Right kidney (tissue), 1 donor: ENCODE data around the gene AMOTL2.
A peak's percentile ranks its signal among the peaks of the same experiment; 100 is the strongest.

Experiments used
- DNase-seq: peaks from one replicate; pipeline ENCODE4 v3.0.0-alpha.2; 2016

Gene AMOTL2

GRCh38 chr3:134315286-134316106, 58.8 kb downstream of the AMOTL2 start:
- DNase-seq, result no peak

GRCh38 chr3:134314588-134315285, 59.5 kb downstream of the AMOTL2 start:
- DNase-seq, result no peak

- no peak for DNase-seq
Measured at GRCh38 chr3:134313847-134314587, 60.2 kb downstream of the AMOTL2 start.

- DNase-seq, result peak; percentile 87
Measured at GRCh38 chr3:134312873-134313846, 61.1 kb downstream of the AMOTL2 start.

- DNase-seq, result no peak
Measured at GRCh38 chr3:134312072-134312872, 62.0 kb downstream of the AMOTL2 start.

GRCh38 chr3:134311693-134312071, 62.6 kb downstream of the AMOTL2 start:
- no peak for DNase-seq

- no peak for DNase-seq
Measured at GRCh38 chr3:134311265-134311664, 63.0 kb downstream of the AMOTL2 start.

GRCh38 chr3:134309987-134310700, 64.1 kb downstream of the AMOTL2 start:
- peak; percentile 63 for DNase-seq

- peak; percentile 78 for DNase-seq
Measured at GRCh38 chr3:134308350-134308891, 65.8 kb downstream of the AMOTL2 start.

GRCh38 chr3:134307425-134307824, 66.8 kb downstream of the AMOTL2 start:
- no peak for DNase-seq

- DNase-seq, result no peak
Measured at GRCh38 chr3:134306320-134306719, 67.9 kb downstream of the AMOTL2 start.
